IPS DF 6.9 (cell line): ENCODE data around the gene LEF1.
"Not testable (repeated sequence)": the region's sequence is repeated elsewhere in the genome, so short reads cannot be mapped to it uniquely, and the experiment has no call there.

Experiments used
- DNase-seq: peaks from one replicate; pipeline ENCODE4 v3.0.0-alpha.2; 2013; ENCODE audit warnings: low read depth, low spot score
- H3K27ac ChIP-seq: one replicate; pipeline ENCODE4 v1.5.1; 2013; ENCODE audit warnings: low read length, control low read depth
- H3K27me3 ChIP-seq: 2 replicates; pipeline ENCODE4 v1.6.1; 2013; ENCODE audit warnings: mild to moderate bottlenecking, low read length; ENCODE audit not compliant: control insufficient read depth, insufficient read depth
- H3K36me3 ChIP-seq: 2 replicates; pipeline ENCODE4 v1.6.1; 2013; ENCODE audit warnings: low read length; ENCODE audit not compliant: control insufficient read depth, insufficient read depth
- H3K4me1 ChIP-seq: 2 replicates; pipeline ENCODE4 v1.6.1; 2013; ENCODE audit warnings: low read length; ENCODE audit not compliant: control insufficient read depth, insufficient read depth
- H3K4me3 ChIP-seq: 2 replicates; pipeline ENCODE4 v1.5.1; 2013; ENCODE audit warnings: mild to moderate bottlenecking, low read length
- H3K9me3 ChIP-seq: 2 replicates; pipeline ENCODE4 v1.6.1; 2013; ENCODE audit warnings: low read length, inconsistent platforms; ENCODE audit not compliant: control insufficient read depth, insufficient read depth
- WGBS: extraction: QIAGEN DNeasy Blood & Tissue Kit; methylation state at CpG from one replicate; pipeline ENCODE4 v1.1.7; 2013; ENCODE audit warnings: mixed read lengths, missing lambda C conversion rate; ENCODE audit not compliant: insufficient read length, insufficient coverage; 5-methylcytosine and 5-hydroxymethylcytosine counted together

The LEF1 gene

DNA sequence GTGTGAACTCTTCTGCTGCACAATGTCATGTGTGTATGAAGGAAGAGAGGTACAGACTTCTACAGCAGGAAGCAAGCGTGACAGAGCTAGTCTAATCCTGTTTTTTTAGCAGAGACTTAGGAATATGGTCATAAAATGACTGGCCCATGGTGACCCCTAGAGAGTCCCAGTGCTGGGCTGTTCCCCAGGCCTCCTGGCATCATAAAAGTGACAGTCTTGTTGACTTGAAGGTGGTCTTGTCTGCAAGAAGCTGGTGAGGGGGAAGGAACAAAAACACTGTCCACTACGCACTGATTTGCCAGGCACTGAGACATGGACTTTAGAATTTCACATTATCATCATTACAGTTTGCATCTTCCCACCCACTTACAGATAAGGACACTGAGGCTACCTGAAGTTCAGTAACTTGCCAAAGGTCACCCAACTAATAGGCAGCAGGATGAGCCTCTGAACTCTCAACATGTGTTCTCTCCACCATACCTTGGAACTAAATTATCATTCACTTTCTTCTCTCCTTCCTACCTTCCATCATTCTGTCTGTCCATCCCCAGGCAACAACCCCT lies 116.1 kb downstream of the LEF1 start:
- no CpG with 5 or more reads among the region's 2 CpGs for WGBS

GRCh38 chr4:108051343-108051742 lies 117.4 kb downstream of the LEF1 start:
- H3K4me1 ChIP-seq = no peaks in the 10 kb centered on the region
- H3K27ac ChIP-seq = no peak overlapping the region
- H3K9me3 ChIP-seq = no peaks in the 10 kb centered on the region
- DNase-seq = no peak
- no peak overlapping the region for H3K4me3 ChIP-seq
- no peaks in the 10 kb centered on the region; the same call in 1 of the 2 replicates for H3K27me3 ChIP-seq
- no peaks in the 10 kb centered on the region for H3K36me3 ChIP-seq
- WGBS = no CpG with 5 or more reads among the region's 10 CpGs

More for the DNA sequence above, 116.1 kb downstream of the LEF1 start:
- no peak for DNase-seq
- Histone ChIP-seq H3K4me1 (no peaks in the 10 kb centered on the region), H3K36me3 (no peaks in the 10 kb centered on the region), H3K27ac (no peak overlapping the region), H3K9me3 (no peaks in the 10 kb centered on the region), H3K27me3 (no peaks in the 10 kb centered on the region; the same call in 1 of the 2 replicates), H3K4me3 (no peak overlapping the region)

- H3K27me3 ChIP-seq, H3K9me3 ChIP-seq, H3K27ac ChIP-seq, H3K36me3 ChIP-seq, DNase-seq, H3K4me3 ChIP-seq, H3K4me1 ChIP-seq: not testable (repeated sequence)
- WGBS = no CpG with 5 or more reads among the region's 10 CpGs
These were observed 118.3 kb downstream of the LEF1 start for GRCh38 chr4:108050166-108051111.

- WGBS = no CpG with 5 or more reads among the region's 5 CpGs
- no peaks in the 10 kb centered on the region for H3K9me3 ChIP-seq
- H3K4me3 ChIP-seq = no peak overlapping the region
- DNase-seq = no peak
- H3K4me1 ChIP-seq = no peaks in the 10 kb centered on the region
- no peak overlapping the region for H3K27ac ChIP-seq
- no peaks in the 10 kb centered on the region; the same call in 1 of the 2 replicates for H3K27me3 ChIP-seq
- no peaks in the 10 kb centered on the region for H3K36me3 ChIP-seq
These were observed 119.3 kb downstream of the LEF1 start for GRCh38 chr4:108049406-108049805.

DNA sequence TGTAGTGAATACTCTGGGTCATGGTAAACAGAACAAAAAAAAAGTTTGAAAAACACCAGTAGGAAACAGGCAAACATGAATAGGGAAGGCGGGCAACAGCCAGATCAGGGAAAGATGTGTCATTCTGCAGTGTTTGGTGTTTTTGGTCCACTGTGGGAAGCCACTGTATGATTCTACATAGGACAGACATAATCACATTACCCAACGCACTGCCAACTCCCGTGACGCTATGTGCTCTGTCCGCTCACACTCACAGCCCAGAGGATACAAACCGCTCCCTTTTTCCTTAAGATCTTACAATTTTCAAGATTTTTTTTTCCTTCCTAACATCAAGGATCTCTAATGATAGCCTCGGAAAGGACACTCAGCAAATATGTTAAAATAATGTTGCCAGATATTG lies 119.7 kb downstream of the LEF1 start:
- Histone ChIP-seq H3K4me3 (no peak overlapping the region), H3K36me3 (no peaks in the 10 kb centered on the region), H3K4me1 (no peaks in the 10 kb centered on the region), H3K27me3 (no peaks in the 10 kb centered on the region; the same call in 1 of the 2 replicates), H3K27ac (no peak overlapping the region), H3K9me3 (no peaks in the 10 kb centered on the region)
- DNase-seq = no peak
- no CpG with 5 or more reads among the region's 7 CpGs for WGBS

- Histone ChIP-seq H3K36me3 (no peaks in the 10 kb centered on the region), H3K4me3 (no peak overlapping the region), H3K4me1 (no peaks in the 10 kb centered on the region), H3K27ac (no peak overlapping the region), H3K9me3 (no peaks in the 10 kb centered on the region), H3K27me3 (no peaks in the 10 kb centered on the region; the same call in 1 of the 2 replicates)
- no CpG with 5 or more reads among the region's 6 CpGs for WGBS
- DNase-seq = no peak
These were observed 120.6 kb downstream of the LEF1 start for GRCh38 chr4:108048157-108048556.

GRCh38 chr4:108047199-108047598 lies 121.5 kb downstream of the LEF1 start:
- DNase-seq = no peak
- Histone ChIP-seq H3K4me3 (no peak overlapping the region), H3K27me3 (no peaks in the 10 kb centered on the region; the same call in 1 of the 2 replicates), H3K4me1 (no peaks in the 10 kb centered on the region), H3K9me3 (no peaks in the 10 kb centered on the region), H3K27ac (no peak overlapping the region), H3K36me3 (no peaks in the 10 kb centered on the region)
- WGBS = no CpG with 5 or more reads among the region's 2 CpGs

- Histone ChIP-seq H3K36me3 (no peaks in the 10 kb centered on the region), H3K4me3 (no peak overlapping the region), H3K27me3 (no peaks in the 10 kb centered on the region; the same call in 1 of the 2 replicates), H3K27ac (no peak overlapping the region), H3K9me3 (no peaks in the 10 kb centered on the region), H3K4me1 (no peaks in the 10 kb centered on the region)
- DNase-seq = no peak
- WGBS = no CpG with 5 or more reads among the region's 3 CpGs
These were observed 123.1 kb downstream of the LEF1 start for GRCh38 chr4:108045687-108046024.

DNA sequence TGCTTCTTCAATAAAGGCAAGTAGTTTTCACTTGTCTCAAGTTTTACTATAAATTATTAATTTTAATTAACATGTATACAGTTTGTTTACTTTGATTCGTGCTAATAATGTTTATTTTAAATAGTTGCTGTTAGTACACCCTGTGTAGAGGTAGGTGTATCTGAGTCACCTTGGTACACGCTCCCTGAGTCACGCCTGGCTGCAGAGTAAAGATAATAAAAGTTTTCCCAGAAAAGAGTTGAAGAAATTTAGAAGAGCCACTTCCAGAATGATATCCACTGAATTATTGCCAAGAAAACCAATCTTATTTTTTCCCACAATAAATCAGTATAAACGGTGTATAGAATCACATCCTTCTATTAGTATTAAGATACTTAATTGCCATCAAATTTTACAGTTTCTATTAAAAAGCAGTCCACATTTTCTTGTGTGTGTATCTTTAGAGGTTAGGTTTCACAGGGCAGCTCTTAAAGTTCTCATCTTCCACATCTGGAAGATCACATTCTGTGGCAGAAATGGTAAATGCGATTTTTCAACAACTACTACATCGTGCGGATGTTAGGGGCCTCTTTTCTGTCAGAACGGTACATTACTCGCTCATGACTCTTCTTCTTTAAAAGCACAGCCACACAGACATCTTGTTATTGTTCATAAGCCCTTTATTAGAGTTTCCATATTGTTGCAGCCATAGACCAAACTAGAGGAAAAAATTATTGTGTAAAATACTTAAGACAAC lies 123.6 kb downstream of the LEF1 start:
- Histone ChIP-seq H3K27me3 (no peaks in the 10 kb centered on the region), H3K9me3 (no peaks in the 10 kb centered on the region), H3K4me3 (no peak overlapping the region), H3K4me1 (no peaks in the 10 kb centered on the region), H3K36me3 (no peaks in the 10 kb centered on the region), H3K27ac (no peak overlapping the region)
- no peak for DNase-seq
- WGBS = no CpG with 5 or more reads among the region's 9 CpGs

DNA sequence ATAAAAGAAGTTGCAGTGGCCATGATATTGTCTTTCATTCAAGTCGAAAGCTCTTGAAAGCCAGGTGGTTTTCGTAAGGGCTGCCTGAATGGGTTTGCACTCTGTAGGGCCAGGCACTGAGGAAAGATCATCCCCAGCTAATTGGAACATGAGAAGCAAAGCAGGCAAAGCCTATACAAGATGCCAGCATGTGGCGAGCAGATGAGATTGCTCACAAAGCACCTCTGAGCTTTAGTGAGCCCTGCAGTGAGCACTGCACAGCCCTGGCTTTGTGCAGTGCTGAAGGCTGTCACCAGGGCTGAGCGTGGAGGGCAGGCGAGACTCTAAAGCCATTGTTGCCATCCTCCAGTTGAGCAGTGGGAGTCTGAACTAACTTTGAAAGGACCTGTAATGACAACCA lies 125.2 kb downstream of the LEF1 start:
- H3K27ac ChIP-seq = no peak overlapping the region
- DNase-seq = no peak
- H3K9me3 ChIP-seq = no peaks in the 10 kb centered on the region
- no CpG with 5 or more reads among the region's 5 CpGs for WGBS
- H3K27me3 ChIP-seq = no peaks in the 10 kb centered on the region
- no peak overlapping the region for H3K4me3 ChIP-seq
- H3K4me1 ChIP-seq = no peaks in the 10 kb centered on the region
- H3K36me3 ChIP-seq = no peaks in the 10 kb centered on the region
